ENCODE results near the gene NPIPB2.
"Not testable (repeated sequence)": the region's sequence is repeated elsewhere in the genome, so short reads cannot be mapped to it uniquely, and the experiment has no call there.

The NPIPB2 gene

DNA sequence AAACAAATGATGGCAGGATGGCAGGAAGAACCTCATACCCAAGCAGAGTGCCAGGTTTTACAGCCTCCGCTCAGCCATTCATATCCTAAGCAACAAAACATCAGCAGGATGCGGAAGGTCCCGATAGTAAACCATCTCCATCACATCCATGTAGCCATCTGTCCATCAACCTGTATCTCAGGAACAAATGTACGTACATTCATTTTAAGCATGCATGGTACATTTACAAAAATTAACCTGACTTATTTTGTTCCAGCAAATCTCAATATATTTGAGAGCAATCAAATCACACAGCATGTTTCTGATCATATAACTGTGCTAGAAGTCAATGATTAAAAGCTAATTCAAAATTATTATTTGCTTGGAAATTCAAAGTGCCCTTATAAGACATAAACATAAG is at the start of gene NPIPB2:
TSS of gene NPIPB2 (minus strand) at position 101 of the 400 bp plus-strand sequence. CDS start at position 101, 0 bp downstream.
- DNase-seq (ENCODE audit: low spot score) = not testable (repeated sequence)

DNA sequence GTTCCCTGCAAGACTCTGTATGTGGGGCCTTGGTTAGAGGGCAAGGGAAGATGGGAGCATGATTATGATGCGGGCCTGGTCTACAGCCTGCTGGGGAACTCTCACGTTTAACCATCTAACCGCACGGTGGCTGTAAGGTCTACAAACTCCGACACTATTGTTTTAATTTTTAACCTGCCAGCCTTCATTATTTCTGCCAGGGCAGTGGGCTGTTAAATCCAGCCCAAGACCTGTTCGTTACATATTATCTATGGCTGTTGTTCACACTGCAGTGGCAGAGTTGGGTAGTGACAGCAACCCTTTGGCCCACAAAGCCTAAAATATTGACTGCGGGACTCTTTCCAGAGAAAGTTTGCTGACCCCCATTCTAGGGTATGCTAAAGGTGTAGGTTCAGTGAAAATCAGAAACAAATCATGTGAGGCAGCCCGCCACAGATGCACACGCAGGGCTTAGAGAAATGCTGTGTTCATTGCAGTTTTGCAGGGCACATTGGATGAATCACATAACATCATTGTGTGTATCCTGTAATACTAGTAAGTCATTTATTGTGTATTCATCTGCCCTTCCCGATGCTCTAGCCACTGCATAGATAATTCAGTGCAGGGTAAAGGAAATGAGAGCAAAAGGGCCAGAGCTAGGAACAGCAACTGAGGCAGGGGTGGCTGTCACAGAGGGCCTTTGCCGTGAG is 49.0 kb upstream of the NPIPB2 start:
- DNase-seq (ENCODE audit: low spot score) = no peak

DNA sequence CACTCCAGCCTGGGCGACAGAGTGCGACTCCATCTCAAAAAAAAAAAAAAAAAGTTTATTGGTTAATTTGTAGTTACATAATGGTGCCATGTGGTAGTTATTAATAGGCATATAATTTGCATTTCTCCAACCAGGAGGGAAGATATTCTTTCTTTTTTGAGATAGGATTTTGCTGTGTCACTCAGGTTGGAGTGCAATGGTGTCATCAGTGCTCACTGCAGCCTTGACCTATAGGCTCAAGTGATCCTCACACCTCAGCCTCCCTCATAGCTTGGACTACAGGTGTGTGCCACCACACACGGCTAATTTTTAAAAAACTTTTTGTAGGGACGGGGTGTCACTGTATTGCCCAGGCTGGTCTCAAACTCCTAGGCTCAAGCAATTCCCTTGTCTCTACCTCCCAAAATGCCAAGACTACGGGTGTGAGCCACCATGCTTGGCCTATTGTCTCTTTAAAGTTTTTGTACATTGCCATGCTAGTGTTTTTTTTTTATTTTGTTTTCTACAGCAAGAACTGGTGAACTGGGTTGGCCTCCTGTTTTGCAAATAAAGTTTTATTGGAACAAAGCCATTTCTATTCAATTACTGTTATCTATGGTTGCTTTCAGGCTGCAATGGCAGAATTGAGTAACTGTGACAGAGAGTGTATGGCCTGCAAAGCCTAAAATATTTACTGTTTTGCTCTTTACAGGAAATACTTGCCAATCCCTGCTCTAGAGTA is 46.6 kb upstream of the NPIPB2 start:
- no peak for DNase-seq (ENCODE audit: low spot score)

DNA sequence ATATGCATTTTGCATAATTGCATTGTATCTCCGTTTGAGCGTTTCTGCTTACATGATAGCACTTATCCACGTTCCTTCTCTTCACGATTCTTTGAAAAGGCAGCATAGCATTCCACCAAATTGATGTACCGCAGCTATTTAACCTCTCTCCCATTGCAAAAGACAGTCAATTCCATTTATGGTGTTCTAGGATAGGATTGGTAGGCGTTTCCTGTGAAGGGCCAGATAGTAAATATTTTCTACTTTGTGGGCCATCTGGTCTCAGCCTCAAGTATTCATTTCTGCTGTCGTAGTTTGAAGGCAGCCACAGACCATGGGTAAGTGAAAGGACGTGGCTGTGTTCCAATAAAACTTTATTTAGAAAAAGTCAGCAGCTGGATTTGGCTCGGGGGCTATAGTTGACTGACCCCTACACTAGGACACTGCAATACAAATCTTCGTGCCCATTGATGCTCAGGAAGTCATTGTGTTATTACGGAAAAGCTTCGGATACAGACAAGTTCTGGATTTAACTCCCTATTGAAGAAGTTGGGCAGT is 44.7 kb upstream of the NPIPB2 start:
- DNase-seq (ENCODE audit: low spot score) = no peak

DNA sequence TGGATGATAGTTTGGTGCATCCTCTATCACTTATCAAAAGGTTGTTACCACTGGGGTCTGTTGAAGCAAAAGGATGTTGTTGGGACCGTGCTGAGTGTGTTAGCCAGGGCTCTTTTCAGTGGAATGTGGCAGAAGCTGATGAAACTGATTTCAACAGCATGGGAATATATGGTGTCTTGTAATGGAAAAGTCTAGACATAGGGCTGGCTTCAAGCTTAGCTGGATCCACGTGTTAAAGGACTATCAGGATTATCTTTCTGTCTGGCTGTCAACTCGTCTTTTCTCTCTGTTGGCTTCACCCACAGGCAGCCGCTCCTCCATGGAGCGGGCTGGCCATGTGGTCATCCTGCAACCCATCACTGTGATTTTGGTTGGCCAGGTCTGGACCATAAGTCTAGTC is 43.4 kb upstream of the NPIPB2 start:
- no peak for DNase-seq (ENCODE audit: low spot score)

DNA sequence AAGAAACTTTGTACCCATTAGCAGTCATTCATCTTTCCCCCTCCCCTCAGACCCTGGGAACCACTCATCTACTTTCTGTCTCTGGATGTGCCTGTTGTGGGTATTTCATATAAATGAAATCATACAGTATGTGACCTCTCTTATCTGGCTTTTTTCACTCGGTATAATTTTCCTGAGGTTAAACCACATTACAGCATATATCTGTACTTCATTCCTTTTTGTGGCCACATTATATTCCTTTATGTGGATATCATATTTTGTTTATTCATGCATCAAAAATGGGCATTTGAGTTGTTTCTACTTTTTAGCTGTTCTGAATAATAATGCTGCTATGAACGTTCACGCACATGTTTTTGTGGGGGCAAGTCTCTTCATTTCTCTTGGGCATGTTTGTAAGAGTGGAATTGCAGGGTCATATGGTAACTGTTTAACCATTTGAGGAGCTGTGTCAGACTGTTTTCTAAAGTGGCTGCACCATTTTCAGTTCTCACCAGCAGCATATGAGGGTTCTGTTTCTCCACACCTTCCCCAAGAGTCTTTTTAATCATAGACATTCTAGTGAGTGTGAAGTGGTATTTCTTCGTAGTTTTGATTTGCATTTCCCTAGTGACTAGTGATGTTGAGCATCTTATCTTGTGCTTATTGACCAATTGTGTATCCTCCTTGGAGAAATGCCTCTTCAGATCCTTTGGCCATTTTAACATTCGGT is 38.4 kb upstream of the NPIPB2 start:
- DNase-seq (ENCODE audit: low spot score) = no peak

DNA sequence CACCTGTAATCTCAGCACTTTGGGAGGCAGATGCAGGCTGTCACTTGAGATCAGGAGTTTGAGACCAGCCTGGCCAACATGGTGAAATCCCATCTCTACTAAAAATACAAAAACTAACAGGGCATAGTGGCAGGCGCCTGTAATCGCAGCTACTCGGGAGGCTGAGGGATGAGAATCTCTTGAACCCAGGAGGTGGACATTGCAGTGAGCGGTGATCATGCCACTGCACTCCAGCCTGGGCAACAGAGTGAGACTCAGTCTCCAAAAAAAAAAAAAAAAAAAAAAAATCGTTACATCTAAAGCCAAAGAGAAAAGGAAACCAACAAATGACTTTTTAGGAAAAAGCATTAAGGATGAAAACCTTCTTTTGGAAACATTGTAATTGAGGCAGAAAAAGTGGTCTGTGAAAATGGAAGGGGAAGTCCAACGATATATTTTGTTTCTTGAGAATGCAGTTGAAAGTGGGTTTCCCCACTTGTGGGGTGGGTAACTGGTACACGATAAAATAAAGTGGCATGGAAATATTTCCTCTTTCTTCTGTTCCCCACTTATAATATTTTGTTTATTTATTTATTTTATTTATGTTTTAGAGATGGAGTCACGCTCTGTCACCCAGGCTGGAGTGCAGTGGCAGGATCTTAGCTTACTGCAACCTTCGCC is 37.3 kb upstream of the NPIPB2 start:
- no peak for DNase-seq (ENCODE audit: low spot score)

DNA sequence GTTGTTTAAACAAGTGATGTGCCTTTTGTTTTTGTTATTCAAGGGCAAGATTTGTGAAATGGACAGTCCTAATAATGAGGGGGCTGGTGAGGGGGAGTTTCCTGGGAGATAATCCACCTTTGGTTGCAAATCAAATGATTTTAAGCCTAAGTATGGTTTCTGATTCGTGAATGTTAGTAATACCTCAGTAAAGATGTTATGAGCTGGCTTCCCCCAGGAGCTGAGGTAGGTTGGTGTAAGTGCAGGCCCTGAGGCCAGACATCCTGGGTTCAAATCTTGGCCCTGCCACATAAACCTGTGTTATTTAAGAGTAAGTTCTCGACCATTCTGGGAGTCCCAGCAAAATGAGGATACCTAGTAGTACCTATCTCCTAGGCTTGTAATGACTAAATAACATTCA is 36.2 kb upstream of the NPIPB2 start:
- no peak for DNase-seq (ENCODE audit: low spot score)

DNA sequence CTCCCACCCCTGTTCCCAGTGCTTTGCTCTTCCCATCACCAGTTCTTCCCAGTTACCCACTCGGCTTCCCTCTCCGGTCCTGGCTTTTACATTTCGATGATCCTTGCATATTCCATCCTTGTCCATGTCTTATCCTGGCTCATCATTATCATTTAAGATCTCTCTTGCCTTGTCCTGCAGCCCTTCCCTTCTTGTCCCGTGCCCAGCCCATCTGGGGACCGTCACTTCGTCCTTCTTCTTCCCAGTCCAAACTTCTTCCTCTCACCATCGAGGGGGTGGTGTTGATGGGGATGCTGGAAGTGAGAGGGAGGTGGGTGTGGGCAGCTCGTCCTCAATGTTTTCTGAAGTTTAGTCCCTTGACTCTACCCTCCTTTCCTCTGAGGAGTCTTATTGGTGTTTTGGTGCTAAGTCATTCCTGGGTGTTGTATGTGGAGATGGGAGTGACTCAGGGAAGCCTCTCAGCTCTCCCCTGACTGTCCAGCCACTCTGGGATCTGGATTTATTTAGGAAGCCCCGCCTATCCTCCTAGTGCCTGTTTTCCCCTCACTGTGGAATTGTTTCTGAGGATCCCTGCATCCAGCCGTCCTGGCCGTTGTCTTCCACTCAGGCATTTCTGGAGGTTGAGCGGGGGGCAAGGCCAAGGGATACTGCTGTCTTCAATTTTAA is 35.7 kb upstream of the NPIPB2 start:
- no peak for DNase-seq (ENCODE audit: low spot score)

DNA sequence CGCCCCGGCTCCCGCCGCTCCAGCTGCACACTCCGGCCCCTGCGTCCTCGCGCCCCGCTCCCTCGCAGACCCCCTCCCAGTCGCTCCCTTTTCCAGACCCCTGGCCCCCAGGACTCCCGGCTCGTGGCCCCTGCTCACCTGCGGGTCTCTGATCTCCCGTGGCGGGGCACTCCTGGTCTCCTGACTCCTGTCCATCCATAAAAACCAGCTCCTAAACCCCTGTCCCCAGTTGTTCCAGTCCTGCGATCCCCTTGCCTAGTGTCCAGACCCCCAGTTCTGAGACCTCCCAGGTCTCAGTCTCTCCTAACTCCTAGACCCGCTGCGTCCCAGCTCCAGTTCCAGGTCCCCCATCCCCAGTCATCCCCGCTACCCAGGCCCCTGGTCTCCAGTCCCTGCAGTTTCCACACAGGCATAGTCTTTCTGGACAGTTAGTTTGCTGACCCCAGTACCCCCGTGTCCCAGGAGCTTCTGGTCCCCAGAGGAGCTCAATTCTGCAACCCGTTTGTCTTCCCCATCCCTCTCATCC is 35.1 kb upstream of the NPIPB2 start:
- no peak for DNase-seq (ENCODE audit: low spot score)

DNA sequence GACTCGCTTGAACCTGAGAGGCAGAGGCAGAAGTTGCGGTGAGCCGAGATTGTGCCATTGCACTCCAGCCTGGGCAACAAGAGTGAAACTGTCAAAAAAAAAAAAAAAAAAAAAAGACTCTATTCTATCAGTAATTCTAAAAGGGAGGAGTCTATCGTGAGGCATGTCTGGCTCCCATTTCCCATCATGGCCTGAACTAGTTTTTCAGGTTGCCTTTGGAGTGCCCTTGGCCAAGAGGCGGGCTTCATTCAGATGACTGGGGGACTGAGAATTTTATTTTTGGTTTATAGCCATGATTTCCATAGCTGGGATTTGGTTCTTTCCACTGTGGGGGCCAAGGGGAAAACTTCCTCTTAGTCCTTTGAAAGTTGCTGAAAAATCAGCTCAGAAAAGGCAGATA is 31.2 kb upstream of the NPIPB2 start:
- no peak for DNase-seq (ENCODE audit: low spot score)

DNA sequence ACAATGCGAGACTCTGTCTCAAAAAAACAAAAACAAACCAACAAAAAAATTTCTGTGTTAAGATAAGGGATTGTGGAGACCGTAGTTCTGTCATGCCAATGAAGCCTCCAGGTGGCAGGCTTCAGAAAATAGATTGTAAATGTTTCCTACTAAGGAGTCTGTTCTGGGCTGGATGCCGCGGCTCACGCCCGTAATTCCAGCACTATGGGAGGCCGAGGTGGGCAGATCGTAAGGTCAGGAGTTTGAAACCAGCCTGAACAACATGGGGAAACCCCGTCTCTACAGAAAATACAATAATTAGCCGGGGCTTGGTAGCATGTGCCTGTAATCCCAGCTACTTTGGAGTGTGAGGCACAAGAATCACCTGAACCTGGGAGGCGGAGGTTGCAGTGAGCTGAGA is 30.3 kb upstream of the NPIPB2 start:
- no peak for DNase-seq (ENCODE audit: low spot score)

DNA sequence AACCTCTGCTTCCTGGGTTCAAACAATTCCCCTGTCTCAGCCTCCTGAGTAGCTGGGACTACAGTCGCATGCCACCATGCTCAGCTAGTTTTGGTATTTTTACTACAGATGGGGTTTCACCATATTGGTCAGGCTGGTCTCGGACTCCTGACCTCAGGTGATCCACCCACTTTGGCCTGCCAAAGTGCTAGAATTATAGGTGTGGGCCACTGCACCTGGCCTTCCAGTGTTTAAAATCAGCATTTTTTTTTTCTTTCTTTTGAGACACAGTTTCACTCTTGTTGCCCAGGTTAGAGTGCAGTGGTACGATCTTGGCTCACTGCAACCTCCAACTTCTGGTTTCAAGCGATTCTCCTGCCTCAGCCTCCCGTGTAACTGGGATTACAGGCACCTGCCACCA is 28.4 kb upstream of the NPIPB2 start:
- not testable (repeated sequence) for DNase-seq (ENCODE audit: low spot score)

DNA sequence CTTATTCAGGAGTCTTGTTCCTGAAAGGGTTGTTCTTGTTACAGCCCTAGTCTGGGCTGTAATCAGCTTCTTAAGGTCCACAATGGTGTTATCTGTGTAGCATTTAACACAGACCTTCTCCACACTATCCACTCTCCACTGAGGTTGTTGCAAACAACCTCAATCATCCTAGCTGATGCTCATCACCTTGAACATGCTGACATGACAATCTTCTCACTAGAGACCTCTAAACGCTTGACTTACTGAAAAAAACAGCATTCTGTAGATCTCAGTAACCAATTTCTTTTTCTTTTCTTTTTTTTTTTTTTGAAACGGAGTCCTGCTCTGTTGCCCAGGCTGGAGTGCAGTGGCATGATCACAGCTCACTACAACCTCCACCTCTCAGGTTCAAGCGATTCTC is 26.7 kb upstream of the NPIPB2 start:
- DNase-seq (ENCODE audit: low spot score) = no peak

DNA sequence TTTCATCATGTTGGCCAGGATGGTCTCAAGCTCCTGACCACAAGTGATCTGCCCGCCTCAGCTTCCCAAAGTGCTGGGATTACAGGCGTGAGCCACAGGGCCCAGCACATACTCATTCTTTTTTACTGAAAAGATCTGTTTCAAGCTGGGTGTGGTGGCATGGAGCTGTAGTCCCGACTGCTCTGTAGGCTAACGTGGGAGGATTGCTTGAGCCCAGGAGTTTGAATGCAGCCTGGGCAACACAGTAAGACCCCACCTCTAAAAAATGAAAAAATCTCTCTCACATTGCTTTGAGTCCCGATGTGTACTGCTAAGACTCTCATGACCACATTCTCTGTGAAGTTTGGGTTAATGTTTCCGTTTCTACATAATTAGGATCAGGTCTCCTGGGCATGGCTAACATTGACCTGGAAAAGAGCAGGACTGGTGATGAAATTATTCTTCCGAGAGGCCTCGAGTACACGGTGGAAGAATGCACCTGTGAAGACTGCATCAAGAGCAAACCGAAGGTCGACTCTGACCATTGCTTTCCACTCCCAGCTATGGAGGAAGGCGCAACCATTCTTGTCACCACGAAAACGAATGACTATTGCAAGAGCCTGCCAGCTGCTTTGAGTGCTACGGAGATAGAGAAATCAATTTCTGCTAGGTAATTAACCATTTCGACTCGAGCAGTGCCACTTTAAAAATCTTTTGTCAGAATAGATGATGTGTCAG is 25.5 kb upstream of the NPIPB2 start:
- DNase-seq (ENCODE audit: low spot score) = no peak

DNA sequence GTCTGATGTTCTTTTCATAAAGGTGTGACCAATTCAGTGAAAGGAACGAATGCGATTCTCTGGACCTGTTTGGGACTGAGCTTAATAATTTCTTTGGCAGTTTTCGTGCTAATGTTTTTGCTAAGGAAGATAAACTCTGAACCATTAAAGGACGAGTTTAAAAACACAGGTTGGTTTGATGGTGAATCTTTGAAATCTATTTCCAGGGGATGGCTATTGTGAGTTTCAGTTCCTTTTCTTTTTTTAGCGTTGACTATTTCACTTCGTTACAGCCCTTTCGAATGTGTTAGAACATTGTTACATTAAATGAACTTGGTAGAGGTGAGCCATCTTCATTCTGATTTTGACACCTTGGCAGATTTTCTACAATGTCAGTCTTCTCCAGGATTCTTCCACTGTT is 24.3 kb upstream of the NPIPB2 start:
- no peak for DNase-seq (ENCODE audit: low spot score)

DNA sequence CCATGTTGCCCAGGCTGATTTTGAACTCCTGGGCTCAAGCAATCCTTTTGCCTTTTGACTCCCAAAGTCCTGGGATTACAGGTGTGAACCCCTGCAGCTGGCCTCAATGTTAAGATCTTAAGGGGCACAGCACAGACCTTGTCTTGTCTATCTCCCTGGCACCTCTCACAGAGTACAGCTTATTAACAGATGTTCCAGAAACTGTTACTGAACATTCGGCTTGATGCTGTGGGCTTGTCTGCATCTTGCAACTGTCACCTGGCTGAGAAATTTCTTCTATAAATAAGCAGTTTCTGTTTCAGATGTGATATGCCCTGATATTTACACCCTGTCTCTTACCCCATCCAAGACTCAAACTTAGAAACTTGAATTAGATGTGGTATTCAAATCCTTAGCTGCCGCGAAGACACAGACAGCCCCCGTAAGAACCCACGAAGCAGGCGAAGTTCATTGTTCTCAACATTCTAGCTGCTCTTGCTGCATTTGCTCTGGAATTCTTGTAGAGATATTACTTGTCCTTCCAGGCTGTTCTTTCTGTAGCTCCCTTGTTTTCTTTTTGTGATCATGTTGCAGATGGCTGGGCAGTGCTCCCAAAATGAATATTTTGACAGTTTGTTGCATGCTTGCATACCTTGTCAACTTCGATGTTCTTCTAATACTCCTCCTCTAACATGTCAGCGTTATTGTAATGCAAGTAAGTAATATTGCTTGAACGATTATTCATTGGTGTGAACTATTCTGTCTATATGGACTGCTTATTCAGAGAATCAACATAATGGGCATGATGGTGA is 23.1 kb upstream of the NPIPB2 start, which contains the start of gene TNFRSF17:
TSS of gene TNFRSF17 (plus strand) at position 450 of the 791 bp plus-strand sequence. CDS start at position 565, 115 bp downstream.
- DNase-seq (ENCODE audit: low spot score) = no peak

DNA sequence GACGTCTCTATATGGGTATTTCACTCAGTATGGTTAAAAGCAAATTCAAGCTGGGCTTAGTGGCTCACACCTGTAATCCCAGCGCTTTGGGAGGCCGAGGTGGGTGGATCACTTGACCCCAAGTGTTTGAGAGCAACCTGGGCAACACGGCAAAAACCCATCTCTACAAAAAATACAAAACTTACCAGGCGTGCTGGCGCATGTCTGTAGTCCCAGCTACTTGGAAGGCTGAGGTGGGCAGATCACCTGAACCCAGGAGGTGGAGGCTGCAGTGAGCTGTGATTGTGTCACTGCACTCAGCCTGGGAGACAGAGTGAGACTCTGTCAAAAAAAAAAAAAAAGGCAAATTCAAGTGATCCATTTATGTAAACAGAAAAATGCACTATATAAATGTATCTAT is 21.9 kb upstream of the NPIPB2 start:
- DNase-seq (ENCODE audit: low spot score) = no peak

DNA sequence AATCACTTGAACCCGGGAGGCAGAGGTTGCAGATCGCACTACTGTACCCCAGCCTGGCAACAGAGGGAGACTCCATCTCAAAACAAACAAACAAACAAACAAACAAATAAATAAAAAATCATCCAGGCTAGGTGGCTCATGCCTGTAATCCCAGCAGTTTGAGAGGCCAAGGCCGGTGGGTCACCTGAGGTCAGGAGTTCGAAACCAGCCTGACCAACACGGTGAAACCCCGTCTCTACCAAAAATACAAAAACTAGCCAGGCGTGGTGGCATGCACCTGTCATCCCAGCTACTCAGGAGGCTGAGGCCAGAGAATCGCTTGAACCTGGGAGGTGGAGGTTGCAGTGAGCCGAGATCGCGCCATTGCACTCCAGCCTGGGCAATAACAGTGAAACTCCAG is 21.1 kb upstream of the NPIPB2 start:
- DNase-seq (ENCODE audit: low spot score) = not testable (repeated sequence)

DNA sequence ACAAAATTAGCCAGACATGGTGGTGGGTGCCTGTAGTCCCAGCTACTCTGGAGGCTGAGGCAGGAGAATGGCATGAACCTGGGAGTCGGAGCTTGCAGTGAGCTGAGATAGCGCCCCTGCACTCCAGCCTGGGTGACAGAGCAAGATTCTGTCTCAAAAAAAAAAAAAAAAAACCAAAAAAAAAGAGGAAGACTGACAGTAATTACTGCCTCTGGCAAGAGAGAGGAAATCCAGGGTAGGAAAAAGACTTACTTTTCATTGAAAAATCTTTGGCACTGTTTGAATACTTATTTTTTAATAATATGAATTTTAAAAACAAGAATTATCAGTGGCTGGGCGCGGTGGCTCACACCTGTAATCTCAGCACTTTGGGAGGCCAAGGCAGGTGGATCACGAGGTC is 20.6 kb upstream of the NPIPB2 start:
- DNase-seq (ENCODE audit: low spot score) = not testable (repeated sequence)

All from CD4-positive, alpha-beta T cell treated with Interleukin-6 at 100 ng/mL for 8 hours (primary cell).